ENCODE results near the gene ST8SIA6.
"Not testable (repeated sequence)": the region's sequence is repeated elsewhere in the genome, so short reads cannot be mapped to it uniquely, and the experiment has no call there.

Gene ST8SIA6

GRCh38 chr10:17348011-17348500 is 106.3 kb downstream of the ST8SIA6 start:
- DNase-seq (ENCODE audit: low read depth in 2 of 2), result no peak

DNA sequence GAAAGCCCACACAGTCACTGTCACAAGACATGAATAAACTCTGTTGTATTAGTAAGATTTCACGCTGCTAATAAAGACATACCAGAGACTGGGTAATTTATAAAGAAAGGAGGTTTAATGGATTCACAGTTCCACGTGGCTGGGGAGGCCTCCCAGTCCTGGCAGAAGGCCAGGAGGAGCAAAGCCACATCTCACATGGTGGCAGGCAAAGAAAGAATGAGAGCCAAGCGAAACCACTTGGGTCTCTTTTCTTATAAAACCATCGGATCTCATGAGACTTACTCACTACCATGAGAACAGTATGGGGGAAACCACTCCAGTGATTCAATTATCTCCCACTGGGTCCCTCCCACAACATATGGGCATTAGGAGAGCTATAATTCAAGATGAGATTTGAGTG is 110.2 kb downstream of the ST8SIA6 start:
- no peak for DNase-seq (ENCODE audit: low read depth in 2 of 2)

DNA sequence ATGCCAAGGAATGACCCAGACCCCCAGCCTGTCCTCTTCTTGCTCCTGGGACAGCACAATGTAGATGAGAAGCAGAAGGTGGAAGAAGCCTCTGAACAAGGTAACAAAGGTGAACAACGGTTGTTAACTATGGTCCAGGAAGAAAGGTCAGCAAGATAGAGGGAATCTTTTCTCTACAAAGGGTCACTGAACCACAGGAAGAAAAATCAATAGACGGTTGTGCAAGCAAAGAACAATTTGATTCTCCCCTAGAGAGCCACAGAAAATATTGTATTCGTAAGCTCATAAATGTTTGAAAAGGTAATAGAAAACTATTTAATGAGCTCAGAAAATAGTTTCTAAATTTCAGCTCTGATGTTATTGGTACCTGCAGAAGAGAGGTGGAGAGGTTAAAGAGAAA is 111.3 kb downstream of the ST8SIA6 start:
- no peak for DNase-seq (ENCODE audit: low read depth in 2 of 2)

DNA sequence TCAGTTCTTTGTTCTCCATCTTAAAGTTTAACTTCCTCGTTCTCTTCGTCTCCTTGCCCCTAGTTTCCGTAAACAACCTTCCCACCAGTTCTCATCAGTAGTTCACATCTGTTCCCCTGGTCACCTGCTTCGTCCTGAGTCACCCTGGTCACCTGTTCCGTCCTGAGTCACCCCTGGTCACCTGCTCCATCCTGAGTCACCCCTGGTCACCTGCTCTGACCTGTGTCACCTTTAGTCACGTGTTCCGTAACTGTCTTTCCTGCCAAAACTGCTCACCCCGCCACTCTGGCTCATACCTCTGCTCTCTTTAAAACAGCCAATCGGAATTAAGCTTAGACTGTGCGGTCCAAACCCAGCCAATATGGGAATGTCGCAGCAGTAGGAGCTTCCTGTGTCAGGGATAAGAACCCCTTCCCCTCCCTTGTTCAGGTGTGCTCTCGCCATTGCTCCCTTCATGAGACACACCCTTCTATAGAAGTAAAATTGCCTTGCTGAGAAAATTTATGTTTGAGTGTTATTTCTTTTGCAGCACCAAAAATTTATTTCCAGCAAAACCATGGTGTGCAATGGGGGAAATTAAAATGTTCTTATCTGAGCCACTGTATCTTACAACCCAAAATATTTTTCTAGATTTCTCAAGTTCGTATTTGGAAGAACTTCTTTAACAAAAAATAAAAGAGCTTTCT is 114.1 kb downstream of the ST8SIA6 start:
- DNase-seq (ENCODE audit: low read depth in 2 of 2), result no peak

- DNase-seq (ENCODE audit: low read depth in 2 of 2), result no peak
Measured at GRCh38 chr10:17335065-17335464, 119.3 kb downstream of the ST8SIA6 start.

DNA sequence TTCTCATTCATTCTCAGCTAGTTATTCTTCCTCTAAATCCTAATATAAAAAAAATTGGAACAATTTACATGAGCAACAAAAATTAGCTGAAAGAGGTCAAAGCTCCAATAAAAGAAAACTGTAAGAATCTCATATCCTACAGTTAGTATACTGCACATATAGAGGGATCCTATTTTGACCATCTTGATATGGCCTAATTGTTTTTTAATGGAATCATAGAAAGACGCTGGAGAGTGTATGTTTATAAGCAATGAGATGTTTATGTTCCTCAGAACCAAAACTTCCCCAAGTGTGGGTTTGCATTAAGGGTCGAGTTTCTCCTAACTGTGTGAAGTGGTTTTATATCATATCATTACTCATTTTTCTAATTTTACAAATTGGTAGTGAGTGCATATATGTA is 123.9 kb downstream of the ST8SIA6 start:
- no peak for DNase-seq (ENCODE audit: low read depth in 2 of 2)

- DNase-seq (ENCODE audit: low read depth in 2 of 2), result no peak
Measured at GRCh38 chr10:17326377-17326776, 128.0 kb downstream of the ST8SIA6 start.

DNA sequence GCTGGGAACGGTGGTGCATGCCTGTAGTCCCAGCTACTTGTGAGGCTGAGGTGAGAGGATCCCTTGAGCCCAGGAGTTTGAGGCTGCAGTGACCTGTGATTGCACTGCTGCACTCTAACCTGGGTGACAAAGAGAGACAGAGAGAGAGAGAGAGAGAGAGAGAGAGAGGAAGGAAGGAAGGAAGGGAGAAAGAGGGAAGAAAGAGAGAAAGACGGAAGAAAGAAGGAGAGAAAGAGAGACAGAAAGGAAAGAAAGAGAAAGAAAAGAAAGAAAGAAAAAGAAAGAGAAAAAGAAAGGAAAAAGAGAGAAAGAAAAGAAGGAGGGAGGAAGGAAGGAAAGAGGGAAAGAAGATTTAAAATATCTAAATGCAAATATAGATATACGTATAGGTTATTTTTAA is 132.4 kb downstream of the ST8SIA6 start:
- not testable (repeated sequence) for DNase-seq (ENCODE audit: low read depth in 2 of 2)

GRCh38 chr10:17316488-17317170 is 137.8 kb downstream of the ST8SIA6 start:
- DNase-seq (ENCODE audit: low read depth in 2 of 2), result no peak

DNA sequence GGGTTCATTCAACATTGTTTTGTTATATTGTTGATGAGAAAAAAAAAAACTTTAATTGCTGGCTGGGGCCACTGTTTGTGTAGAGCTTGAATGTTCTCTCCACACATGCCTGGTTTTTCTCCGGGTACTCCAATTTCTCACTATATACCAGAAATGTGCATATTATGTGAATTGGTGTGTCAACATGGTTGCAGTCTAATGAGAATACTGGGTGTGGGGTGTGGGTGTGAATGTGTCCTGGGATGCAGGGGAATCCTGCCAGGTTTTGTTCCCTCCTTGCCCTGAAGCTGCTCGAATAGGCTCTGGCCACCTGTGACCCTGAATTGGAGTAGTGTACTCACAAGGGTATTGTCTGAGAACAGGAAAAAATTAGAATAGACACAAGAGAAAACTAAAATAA is 145.0 kb downstream of the ST8SIA6 start:
- DNase-seq (ENCODE audit: low read depth in 2 of 2), result no peak

DNA sequence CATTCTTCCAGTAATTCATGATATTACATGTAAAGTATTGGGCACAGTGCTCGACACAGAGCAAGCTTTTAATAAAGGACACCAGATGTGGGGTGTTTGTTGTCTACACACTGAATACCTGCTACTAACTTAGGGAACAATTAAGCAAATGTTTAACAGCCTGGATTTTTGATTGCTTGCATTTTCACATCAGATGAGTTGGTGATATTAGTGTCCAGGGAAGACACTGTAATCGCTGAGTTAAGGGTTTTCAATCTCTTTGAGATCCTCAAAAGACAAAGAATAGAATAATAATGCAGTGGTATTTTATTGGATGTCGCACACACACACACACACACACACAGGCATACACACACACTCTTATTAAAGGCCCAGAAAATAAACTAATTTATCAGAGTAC is 147.3 kb downstream of the ST8SIA6 start:
- no peak for DNase-seq (ENCODE audit: low read depth in 2 of 2)

DNA sequence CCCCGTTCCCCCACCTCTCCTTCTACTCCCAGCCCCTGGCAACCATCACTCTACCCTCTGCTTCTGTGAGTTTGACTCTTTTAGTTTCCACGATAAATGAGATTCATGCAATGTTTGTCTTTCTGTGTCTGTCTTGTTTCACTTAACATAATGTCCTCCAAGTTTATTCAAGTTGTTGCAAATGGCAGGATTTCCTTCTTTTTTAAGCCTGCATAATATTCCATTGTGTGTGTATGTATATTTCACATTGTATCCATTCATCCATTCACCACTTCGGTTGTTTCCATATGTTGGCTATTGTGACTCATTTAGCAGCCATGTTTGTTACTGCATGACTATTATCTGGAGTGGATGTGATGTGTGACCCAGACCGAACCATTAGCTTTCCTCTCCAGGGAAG is 162.0 kb downstream of the ST8SIA6 start:
- no peak for DNase-seq (ENCODE audit: low read depth in 2 of 2)

GRCh38 chr10:17290226-17290625 is 164.2 kb downstream of the ST8SIA6 start:
- DNase-seq (ENCODE audit: low read depth in 2 of 2), result no peak

GRCh38 chr10:17289763-17290162 is 164.6 kb downstream of the ST8SIA6 start:
- no peak for DNase-seq (ENCODE audit: low read depth in 2 of 2)

- no peak for DNase-seq (ENCODE audit: low read depth in 2 of 2)
Measured at GRCh38 chr10:17286562-17287550, 167.5 kb downstream of the ST8SIA6 start.

- DNase-seq (ENCODE audit: low read depth in 2 of 2), result no peak
Measured at GRCh38 chr10:17282311-17282710, 172.1 kb downstream of the ST8SIA6 start.

GRCh38 chr10:17278607-17279240 is 175.7 kb downstream of the ST8SIA6 start:
- no peak for DNase-seq (ENCODE audit: low read depth in 2 of 2)

DNA sequence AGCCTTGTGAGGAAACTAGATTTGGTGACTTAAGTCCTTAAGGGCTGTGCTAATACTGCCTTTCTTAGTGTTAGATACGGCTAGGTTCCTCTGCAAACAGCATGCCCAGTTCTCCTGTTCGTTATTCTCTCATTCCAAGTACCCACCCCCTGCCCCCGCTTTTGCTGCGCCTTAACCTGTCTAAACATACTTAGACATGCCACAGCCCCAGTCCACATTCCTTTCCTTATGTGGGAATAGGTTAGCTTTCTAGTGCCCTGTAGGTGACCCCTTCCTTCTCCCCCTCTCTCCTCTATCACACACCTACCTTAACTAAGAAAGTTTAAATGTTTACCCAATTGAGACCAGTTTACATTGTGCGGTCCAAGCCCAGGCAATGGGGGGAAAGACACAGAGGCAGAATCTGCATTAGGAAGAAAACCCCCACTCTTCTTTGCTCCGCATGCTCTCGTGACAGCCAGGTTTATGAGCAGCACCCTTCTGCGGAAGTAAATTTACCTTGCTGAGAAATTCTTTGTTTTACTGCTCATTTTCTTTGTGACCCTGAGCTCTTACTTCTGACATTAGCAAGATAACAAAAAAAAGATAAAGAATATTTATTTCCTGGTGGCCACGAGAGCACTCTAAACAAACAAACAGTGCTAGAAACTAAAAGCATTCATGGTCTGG is 177.5 kb downstream of the ST8SIA6 start:
- DNase-seq (ENCODE audit: low read depth in 2 of 2), result no peak

GRCh38 chr10:17273403-17273802 is 181.0 kb downstream of the ST8SIA6 start:
- DNase-seq (ENCODE audit: low read depth in 2 of 2), result no peak

- no peak for DNase-seq (ENCODE audit: low read depth in 2 of 2)
Measured at GRCh38 chr10:17272648-17273047, 181.7 kb downstream of the ST8SIA6 start.
